NCI-H128 (cell line): ENCODE measurements around the gene MTARC1.

Experiments
- DNase-seq: peaks from one replicate; lab custom pipeline; 2025; ENCODE audit not compliant: unreplicated experiment; lab: John Stamatoyannopoulos, UW

MTARC1 gene

DNA sequence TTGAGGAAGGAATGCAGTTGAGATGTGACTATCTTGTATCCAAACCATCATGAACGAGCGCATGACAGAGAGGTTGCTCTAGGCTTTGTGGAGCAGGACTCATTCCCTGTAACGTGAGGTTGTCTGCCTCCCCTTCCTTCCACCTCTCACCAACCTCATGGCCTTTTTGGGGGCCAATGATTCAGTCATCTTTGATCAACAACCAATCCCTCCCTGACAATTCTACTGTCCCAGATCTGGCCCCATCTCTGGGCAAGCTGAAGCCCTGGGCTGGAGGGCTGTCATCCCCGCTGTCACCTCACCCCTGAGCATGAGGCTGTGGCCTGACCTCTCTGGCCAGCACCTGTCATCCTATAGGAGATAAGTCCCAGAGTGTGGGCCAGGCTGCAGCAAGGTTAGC lies 19.7 kb downstream of the MTARC1 start:
- DNase-seq, result no peak

DNA sequence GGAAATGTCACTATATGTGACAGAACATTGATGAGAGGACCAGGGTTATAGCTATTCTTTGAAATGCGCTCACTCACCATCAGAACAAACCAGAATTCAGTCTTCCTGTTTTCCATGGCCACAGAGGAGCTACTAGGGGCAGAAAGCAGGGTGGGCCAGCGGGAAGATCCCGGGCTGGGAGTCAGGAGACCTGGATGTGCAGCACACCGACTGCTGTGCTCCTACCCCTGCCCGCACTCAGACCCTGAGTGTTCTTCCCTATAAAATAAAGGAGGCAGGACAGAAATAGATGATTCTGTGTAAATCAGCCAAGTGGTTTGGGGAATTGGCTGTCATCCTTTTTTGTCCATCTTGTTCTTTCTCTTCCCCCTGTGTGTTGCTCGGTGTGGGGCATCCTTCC lies 21.0 kb downstream of the MTARC1 start:
- no peak for DNase-seq

- DNase-seq, result no peak
Observed at GRCh38 chr1:220808345-220809186, 21.9 kb downstream of the MTARC1 start.

- no peak for DNase-seq
Observed at GRCh38 chr1:220809187-220809550, 22.5 kb downstream of the MTARC1 start.

DNA sequence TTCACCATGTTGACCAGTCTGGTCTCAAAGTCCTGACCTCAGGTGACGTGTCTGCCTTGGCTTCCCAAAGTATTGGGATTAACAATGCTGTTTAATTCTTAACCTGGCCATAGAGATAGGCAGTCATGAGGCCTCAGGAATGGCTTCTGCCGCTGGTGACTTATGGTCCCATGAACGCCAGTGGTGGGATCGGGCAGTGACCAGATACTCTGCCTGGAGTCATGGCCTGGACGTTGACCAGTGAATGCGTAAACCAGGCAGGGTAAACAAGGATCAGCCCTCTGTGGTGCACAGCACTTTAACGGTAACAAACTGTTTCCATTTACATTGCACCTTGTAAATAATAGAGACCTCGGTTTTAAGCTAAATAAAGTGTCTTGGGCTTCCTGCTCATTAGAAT lies 23.0 kb downstream of the MTARC1 start:
- no peak for DNase-seq

DNA sequence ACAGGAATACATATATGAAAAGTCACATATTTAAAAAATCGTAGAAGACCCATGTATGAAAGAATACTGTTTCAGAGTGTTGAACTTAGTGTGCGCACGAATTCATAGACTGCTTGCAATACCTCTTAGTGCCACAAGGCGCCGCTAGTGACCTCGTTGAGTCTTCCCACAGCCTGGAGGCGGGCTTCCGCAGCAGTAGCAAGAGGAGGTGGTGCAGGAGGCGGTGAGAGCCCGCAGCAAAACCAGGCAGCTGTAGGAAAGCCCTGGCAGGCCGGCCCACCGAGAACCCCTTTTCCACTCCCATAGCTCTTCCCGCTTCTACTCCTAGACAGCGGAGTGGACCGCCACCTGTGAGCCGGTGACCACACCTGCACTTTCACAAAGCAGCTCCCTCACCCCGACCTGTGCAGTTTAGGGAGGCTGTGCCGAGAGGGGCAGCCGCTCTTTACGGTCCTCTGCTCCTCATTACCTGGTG lies 23.5 kb downstream of the MTARC1 start:
- no peak for DNase-seq

GRCh38 chr1:220810963-220811362 lies 24.2 kb downstream of the MTARC1 start:
- DNase-seq, result no peak

GRCh38 chr1:220811695-220812094 lies 25.0 kb downstream of the MTARC1 start:
- DNase-seq, result no peak

DNA sequence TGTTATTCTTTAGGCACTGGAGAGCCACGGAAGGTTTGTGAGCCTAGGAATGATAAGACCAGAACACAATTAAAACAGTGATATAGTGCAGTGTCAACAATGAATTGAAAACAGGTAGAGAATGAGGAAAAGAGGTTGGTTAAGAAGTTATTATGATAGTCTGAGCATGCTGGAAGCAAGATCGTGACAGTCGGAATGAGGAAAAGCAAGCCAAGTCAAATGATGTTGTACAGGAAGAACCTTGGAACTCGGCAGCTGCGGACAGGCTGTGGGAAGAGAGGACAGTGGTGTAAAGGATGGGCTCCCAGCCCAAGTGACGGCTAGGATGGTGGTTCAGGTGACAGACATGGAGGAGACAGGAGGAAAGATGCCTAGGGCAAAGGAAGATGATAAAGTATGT lies 25.6 kb downstream of the MTARC1 start:
- no peak for DNase-seq

DNA sequence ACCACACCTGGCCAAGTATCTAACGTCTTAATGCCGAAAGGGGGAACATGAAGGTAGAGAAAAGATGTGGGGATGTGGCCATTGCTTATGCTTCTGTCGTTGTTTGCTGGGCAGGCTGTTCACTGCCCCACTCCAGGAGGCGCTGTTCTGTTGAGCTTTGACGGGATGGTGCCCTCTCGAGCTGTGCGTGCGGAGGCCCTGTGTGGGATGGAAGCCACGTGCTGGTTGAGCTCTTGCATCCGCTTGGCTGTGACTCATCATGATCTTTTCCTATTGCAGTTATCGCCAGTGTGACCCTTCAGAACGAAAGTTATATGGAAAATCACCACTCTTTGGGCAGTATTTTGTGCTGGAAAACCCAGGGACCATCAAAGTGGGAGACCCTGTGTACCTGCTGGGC lies 26.3 kb downstream of the MTARC1 start:
- no peak for DNase-seq

DNA sequence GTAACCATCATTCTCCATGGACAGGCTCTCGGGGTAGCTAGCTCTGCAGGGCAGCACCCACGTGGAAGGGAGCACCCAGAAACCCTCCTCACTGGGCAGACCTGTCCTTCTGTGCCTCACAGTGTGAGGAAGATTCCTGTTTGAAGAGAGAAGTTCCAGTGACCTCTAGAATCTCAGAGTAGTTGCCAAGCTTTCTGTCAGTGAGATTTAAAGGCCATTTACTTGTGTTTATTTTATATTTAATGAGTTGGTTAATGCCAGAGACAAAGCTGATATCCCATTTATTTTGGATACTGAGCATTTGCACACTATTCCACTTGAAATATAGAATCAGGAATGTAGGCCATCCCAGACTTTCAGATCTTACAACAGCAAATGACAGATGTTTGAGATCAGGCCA lies 28.7 kb downstream of the MTARC1 start:
- no peak for DNase-seq

GRCh38 chr1:220817907-220818306 lies 31.2 kb downstream of the MTARC1 start:
- no peak for DNase-seq

- DNase-seq, result no peak
Observed at GRCh38 chr1:220818421-220819173, 31.9 kb downstream of the MTARC1 start.

GRCh38 chr1:220819467-220820026 lies 32.8 kb downstream of the MTARC1 start:
- DNase-seq, result no peak

DNA sequence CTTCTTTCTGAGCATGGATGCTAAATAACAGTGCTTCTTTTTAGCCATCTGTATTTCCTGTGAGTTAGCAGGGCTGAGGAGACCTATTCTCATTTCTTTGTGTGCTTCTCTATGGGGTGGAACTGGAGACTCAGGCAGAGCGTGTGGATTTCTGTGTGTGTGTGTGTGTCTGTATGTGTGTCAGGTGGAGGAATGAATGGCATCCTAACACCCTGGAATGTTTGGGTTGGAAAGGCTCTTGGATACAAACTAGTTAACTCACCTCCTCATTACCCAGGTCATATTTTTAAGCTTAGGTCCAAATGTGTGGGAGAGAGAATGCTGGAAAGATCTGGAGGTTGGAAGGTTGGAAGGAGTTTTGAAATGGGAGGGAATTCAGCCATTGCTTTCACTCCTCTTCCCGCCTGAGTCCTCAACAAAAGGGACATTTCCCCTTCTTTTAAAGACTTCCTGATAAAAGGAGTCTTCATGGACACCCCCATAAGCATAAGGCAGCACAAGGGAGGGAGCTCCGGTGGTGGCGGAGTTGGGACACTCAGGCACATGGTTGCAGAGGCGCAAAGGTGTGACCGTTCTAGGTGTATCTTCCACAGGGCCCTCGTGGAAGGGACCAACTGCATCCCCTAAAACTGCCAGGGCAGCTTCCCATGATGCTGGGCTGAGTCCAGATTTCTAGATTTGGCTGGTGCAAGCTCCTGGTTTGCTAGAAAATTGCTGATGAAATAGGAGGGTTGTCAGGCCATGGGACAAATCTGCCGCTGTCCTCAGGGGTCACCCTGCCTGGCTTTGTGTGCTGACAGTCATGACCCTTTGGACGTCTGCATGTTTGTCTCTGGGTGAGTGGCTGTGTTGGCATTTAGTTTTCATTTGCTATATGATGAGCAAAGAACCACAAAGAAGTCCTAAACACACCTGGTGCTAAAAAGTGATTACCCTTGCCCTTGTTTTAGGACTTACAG lies 37.6 kb downstream of the MTARC1 start:
- no peak for DNase-seq

DNA sequence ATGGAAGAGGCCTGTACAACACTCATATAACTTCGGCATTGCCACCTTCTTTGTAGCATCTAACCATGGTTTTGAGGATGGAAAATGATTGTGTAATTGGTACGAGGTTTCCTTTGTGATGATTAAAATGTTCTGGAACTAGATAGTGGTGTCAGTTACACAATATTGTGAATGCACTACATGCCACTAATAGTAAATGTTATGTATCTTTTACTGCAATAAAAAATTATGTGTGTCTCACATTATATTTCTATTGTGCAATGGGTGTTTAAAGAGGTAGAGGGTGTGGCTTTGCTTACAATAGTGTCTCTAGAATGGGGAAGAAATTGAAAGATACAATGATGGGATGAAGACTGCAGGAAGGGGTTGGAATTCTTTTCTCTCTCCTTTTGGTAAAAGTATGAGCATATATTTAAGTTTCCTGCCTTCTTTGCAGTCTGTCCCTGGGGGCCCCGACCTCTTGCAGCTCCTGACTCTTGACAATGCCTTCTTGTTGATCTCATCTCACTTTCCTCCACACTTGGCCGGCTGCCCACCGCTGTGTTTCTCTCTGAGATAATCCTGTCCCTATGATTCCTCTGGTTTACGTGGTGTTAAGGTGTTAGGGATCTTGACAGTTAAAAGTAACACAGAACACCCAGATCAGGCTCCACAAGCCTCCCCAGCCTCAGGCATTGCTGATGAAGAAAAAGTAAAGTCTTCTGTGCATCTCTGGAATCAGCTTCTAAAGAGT lies 39.3 kb downstream of the MTARC1 start:
- no peak for DNase-seq

DNA sequence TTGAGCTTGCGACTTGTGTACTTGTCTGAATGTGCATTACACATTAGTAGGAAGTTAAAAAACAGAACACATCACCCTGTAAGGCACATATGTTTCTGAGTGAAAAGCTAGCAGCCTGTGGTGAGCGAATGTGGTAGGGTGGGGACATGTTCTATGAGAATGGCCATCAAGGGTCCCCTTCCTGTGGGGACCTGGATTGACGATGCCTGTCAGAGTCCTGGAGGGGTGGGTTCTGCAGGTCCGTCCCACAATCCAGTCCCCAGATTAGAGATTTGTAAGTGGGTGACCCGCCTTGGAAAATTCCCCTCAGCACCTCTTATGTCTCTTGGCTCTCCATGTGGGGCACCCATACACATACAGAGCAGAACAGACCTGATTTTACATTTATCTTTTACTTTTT lies 40.0 kb downstream of the MTARC1 start:
- DNase-seq, result no peak

DNA sequence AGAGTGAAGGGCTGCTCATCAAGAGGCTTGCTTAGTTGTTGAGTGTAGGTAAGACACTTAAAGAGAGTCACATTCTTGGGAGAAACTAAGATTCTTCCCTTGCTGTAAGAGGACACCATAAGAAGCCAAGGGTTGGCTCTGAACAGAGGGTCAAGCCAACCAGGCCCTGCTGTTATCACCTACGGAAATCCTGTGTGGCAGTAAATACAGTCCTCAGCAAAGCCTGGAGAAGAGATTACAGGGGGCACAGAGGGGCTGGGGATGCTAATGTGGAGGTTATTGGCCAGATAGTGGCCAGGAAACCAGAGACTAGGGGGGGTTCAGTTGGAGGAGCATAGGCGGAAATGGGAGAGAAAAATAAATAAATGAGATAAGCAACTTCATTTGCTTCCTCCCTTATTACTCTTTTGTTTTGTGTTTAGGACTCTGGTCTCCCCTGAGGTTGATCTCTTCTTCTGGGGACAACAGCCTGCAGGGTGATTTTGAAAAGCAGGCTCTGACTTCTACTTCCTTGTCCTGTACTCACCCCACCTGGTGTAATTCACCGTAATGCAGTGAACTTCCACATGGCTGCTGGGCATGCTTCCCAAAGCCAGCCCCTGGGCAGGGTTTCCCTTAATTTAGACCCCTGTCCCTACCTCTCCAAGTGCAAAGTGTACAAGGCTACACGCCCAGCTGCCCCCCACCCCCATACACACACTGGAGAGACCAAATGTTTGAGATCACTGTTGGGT lies 40.9 kb downstream of the MTARC1 start:
- no peak for DNase-seq

GRCh38 chr1:220828179-220828490 lies 41.4 kb downstream of the MTARC1 start:
- no peak for DNase-seq
